WTC11 (cell line): Measurements from ENCODE around the gene HSP90AB1. TPM values are rescaled to one million over a fixed set of nuclear protein-coding genes. Genes with fewer than 3 reads are reported as not detected.

Experiments
- ATAC-seq: fragments of 200-7000 bp; cut with Tn5 transposase; 2 replicates; pipeline ENCODE4 v1.10.0; 2021; ENCODE audit warnings: mild to moderate bottlenecking, moderate library complexity
- CTCF ChIA-PET: fragments of 300-600 bp; sonication (Branson Sonifier 250); formaldehyde crosslinking; loops from one replicate; lab custom pipeline; 2021; ENCODE audit warnings: antibody characterized with exemption; lab: Charles Lee
- POLR2A ChIA-PET: fragments of 350-600 bp; sonication (Branson Sonifier 250); formaldehyde crosslinking; loops from one replicate; lab custom pipeline; 2021; ENCODE audit warnings: antibody characterized with exemption; lab: Charles Lee
- DNase-seq: peaks from one replicate; pipeline ENCODE4 v3.0.0; 2021; ENCODE audit warnings: low spot score
- H3K27ac Mint-ChIP-seq: 2 replicates; pipeline ENCODE4 v1.8.0; 2021; ENCODE audit warnings: mixed read lengths
- H3K27me3 Mint-ChIP-seq: 2 replicates; pipeline ENCODE4 v1.8.0; 2021; ENCODE audit warnings: low read depth, mild to moderate bottlenecking, moderate library complexity, mixed read lengths
- H3K36me3 Mint-ChIP-seq: 2 replicates; pipeline ENCODE4 v1.8.0; 2021; ENCODE audit warnings: mixed read lengths
- H3K4me1 Mint-ChIP-seq: 2 replicates; pipeline ENCODE4 v1.8.0; 2022; ENCODE audit warnings: mixed read lengths
- H3K4me3 Mint-ChIP-seq: 2 replicates; pipeline ENCODE4 v1.8.0; 2021; ENCODE audit warnings: mild to moderate bottlenecking, moderate library complexity, mixed read lengths
- H3K9me3 Mint-ChIP-seq: 2 replicates; pipeline ENCODE4 v1.8.0; 2021; ENCODE audit warnings: mixed read lengths
- AR ChIP-seq: fragments of 250-450 bp; sonication (Bioruptor Pico); IDR thresholded peaks from 2 replicates; pipeline ENCODE4 v1.9.0; 2021; ENCODE audit warnings: mild to moderate bottlenecking
- CREB1 ChIP-seq: sonication (generic); formaldehyde crosslinking; IDR thresholded peaks from 2 replicates; pipeline ENCODE4 v1.8.0; 2023; ENCODE audit warnings: mild to moderate bottlenecking, missing genetic modification reagents
- ETV6 ChIP-seq: sonication (generic); formaldehyde crosslinking; IDR thresholded peaks from 2 replicates; pipeline ENCODE4 v1.8.1; 2022; ENCODE audit warnings: mild to moderate bottlenecking, missing genetic modification reagents
- FOXJ3 ChIP-seq: sonication (generic); formaldehyde crosslinking; IDR thresholded peaks from 2 replicates; pipeline ENCODE4 v1.9.0; 2021; ENCODE audit warnings: missing genetic modification reagents, mild to moderate bottlenecking, borderline replicate concordance
- FOXK1 ChIP-seq: sonication (generic); formaldehyde crosslinking; IDR thresholded peaks from 2 replicates; pipeline ENCODE4 v1.8.0; 2022; ENCODE audit warnings: mild to moderate bottlenecking, moderate library complexity, missing genetic modification reagents
- GABPB1 ChIP-seq: sonication (generic); formaldehyde crosslinking; IDR thresholded peaks from 2 replicates; pipeline ENCODE4 v1.8.1; 2023; ENCODE audit warnings: mild to moderate bottlenecking, missing genetic modification reagents
- MLX ChIP-seq: sonication (generic); formaldehyde crosslinking; IDR thresholded peaks from 2 replicates; pipeline ENCODE4 v1.8.1; 2023; ENCODE audit warnings: mild to moderate bottlenecking, missing genetic modification reagents, moderate library complexity
- NR3C1 ChIP-seq: sonication (generic); formaldehyde crosslinking; conservative IDR thresholded peaks from 2 replicates; pipeline ENCODE4 v1.8.1; 2023; ENCODE audit warnings: low read depth, mild to moderate bottlenecking, missing genetic modification reagents
- RORB ChIP-seq: fragments of 250-450 bp; sonication (Bioruptor Pico); IDR thresholded peaks from 2 replicates; pipeline ENCODE4 v1.9.0; 2021; ENCODE audit warnings: mild to moderate bottlenecking
- TEAD1 ChIP-seq: sonication (generic); formaldehyde crosslinking; IDR thresholded peaks from 2 replicates; pipeline ENCODE4 v1.8.0; 2022; ENCODE audit warnings: mild to moderate bottlenecking, missing genetic modification reagents
- USF1 ChIP-seq: sonication (generic); formaldehyde crosslinking; IDR thresholded peaks from 2 replicates; pipeline ENCODE4 v1.8.0; 2022; ENCODE audit warnings: mild to moderate bottlenecking, missing genetic modification reagents
- total RNA-seq: library from RNA; stranded (reverse); gene quantifications from 3 replicates; pipeline ENCODE4 v1.2.3, GENCODE V29; 2021
- TF ChIP-seq, protein P1 (sequence below): sonication (generic); formaldehyde crosslinking; IDR thresholded peaks from 2 replicates; pipeline ENCODE4 v1.8.0; 2023; ENCODE audit warnings: missing genetic modification reagents, mild to moderate bottlenecking, borderline replicate concordance
- TF ChIP-seq, protein P2 (sequence below): sonication (generic); formaldehyde crosslinking; IDR thresholded peaks from 2 replicates; pipeline ENCODE4 v1.8.1; 2022; ENCODE audit warnings: low read depth, mild to moderate bottlenecking, moderate library complexity, missing genetic modification reagents, borderline replicate concordance
- TF ChIP-seq, protein P3 (sequence below): sonication (generic); formaldehyde crosslinking; IDR thresholded peaks from 2 replicates; pipeline ENCODE4 v1.8.0; 2023; ENCODE audit warnings: missing genetic modification reagents
- TF ChIP-seq, protein P4 (sequence below): sonication (generic); formaldehyde crosslinking; IDR thresholded peaks from 2 replicates; pipeline ENCODE4 v1.8.1; 2023; ENCODE audit warnings: mild to moderate bottlenecking, missing genetic modification reagents, moderate library complexity
- TF ChIP-seq, protein P5 (sequence below): sonication (generic); formaldehyde crosslinking; IDR thresholded peaks from 2 replicates; pipeline ENCODE4 v1.8.0; 2023; ENCODE audit warnings: mild to moderate bottlenecking, missing genetic modification reagents
- TF ChIP-seq, protein P6 (sequence below): sonication (generic); formaldehyde crosslinking; IDR thresholded peaks from 2 replicates; pipeline ENCODE4 v1.8.1; 2022; ENCODE audit warnings: missing genetic modification reagents, borderline replicate concordance

Gene HSP90AB1
- total RNA-seq, 1 experiment from 2014 or later: 2,171 TPM

DNA sequence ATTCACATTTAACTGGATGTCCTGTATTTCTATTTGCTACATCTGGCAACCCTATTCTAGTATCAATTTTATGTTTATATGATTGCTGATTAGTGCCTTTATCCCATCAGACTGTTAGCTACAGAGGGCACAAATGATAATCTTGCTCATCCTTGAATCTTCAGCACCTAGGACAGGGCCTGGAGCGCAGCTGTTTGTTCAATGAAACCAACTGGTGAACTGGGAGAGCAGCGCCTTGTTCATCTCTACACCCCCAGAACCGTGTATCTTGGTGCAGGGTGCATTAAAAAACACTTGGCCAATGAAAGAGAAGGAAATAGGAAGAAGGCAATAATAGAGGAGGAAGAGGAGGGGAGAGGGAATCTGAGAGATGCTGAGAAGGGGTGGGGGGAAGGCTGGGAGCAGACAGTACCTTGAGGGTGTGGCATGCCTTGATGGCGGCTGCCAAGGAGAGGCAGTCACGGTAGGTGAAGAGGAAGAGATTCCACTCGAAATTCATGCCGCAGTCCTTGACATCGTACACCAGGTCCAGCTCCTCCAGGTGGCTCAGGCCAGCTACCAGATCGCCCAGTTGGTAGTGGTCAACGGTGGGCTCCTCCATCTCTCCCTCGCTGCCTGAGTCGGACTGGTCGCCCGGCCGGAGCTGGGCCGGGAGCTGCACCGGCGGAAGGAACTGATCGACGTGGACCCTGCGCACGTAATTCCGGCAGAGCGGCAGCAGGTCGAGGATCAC lies 38.8 kb downstream of the HSP90AB1 start:
- no peak for TF ChIP-seq TEAD1 (CRISPR knock-in tag)
- TF ChIP-seq USF1 (CRISPR knock-in tag): peak; percentile 21; the same call in 1 of the 2 replicates
- TF ChIP-seq, all 79 proteins: peak for 1
- DNase-seq (peak; percentile 57), ATAC-seq (peak; percentile 72)
- no peak overlapping the region for H3K4me3 Mint-ChIP-seq
- H3K36me3 Mint-ChIP-seq: no peaks in the 10 kb centered on the region
- no peaks in the 10 kb centered on the region for H3K9me3 Mint-ChIP-seq
- no peak overlapping the region for H3K27ac Mint-ChIP-seq
- ChIA-PET POLR2A (interaction anchor here (0.7 kb wide), 1 partner anchor 29 kb away, joined by 3 read pairs; no protein-coding TSS in a partner anchor), CTCF (interaction anchor here (0.8 to 1.9 kb wide), 3 partner anchors 15 to 27 kb away, joined by 5 to 10 read pairs (median 5); partner anchors contain the start of genes AARS2 and TMEM151B)
- peaks cover 57% of the 10 kb centered on the region for H3K27me3 Mint-ChIP-seq
- H3K4me1 Mint-ChIP-seq: no peaks in the 10 kb centered on the region

DNA sequence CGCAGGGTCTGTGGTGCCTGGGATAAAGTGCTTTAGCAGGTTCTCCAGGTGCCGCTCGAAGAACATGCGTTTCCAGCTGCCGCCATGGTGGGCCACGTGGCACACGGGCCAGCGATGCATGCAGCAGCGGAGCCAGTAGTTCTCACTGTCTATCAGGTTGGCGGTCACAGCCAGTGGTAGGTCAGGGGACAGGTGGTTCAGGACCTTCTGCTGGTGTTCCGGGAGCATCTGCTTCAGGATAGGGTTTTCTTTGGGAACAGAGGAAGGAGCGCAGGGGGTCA lies 39.3 kb downstream of the HSP90AB1 start:
- Mint-ChIP-seq H3K36me3 (no peaks in the 10 kb centered on the region), H3K4me1 (no peaks in the 10 kb centered on the region), H3K27me3 (peaks cover 54% of the 10 kb centered on the region), H3K27ac (no peak overlapping the region), H3K4me3 (no peak overlapping the region), H3K9me3 (no peaks in the 10 kb centered on the region)
- POLR2A ChIA-PET: no interaction called here
- CTCF ChIA-PET: interaction anchor here (1.4 to 1.9 kb wide), 2 partner anchors 19 to 27 kb away, joined by 5 to 10 read pairs; partner anchors contain the start of gene AARS2
- no peak for ATAC-seq
- DNase-seq: no peak
- no peak for TF ChIP-seq GABPB1
- TF ChIP-seq, protein P1, sequence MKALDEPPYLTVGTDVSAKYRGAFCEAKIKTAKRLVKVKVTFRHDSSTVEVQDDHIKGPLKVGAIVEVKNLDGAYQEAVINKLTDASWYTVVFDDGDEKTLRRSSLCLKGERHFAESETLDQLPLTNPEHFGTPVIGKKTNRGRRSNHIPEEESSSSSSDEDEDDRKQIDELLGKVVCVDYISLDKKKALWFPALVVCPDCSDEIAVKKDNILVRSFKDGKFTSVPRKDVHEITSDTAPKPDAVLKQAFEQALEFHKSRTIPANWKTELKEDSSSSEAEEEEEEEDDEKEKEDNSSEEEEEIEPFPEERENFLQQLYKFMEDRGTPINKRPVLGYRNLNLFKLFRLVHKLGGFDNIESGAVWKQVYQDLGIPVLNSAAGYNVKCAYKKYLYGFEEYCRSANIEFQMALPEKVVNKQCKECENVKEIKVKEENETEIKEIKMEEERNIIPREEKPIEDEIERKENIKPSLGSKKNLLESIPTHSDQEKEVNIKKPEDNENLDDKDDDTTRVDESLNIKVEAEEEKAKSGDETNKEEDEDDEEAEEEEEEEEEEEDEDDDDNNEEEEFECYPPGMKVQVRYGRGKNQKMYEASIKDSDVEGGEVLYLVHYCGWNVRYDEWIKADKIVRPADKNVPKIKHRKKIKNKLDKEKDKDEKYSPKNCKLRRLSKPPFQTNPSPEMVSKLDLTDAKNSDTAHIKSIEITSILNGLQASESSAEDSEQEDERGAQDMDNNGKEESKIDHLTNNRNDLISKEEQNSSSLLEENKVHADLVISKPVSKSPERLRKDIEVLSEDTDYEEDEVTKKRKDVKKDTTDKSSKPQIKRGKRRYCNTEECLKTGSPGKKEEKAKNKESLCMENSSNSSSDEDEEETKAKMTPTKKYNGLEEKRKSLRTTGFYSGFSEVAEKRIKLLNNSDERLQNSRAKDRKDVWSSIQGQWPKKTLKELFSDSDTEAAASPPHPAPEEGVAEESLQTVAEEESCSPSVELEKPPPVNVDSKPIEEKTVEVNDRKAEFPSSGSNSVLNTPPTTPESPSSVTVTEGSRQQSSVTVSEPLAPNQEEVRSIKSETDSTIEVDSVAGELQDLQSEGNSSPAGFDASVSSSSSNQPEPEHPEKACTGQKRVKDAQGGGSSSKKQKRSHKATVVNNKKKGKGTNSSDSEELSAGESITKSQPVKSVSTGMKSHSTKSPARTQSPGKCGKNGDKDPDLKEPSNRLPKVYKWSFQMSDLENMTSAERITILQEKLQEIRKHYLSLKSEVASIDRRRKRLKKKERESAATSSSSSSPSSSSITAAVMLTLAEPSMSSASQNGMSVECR (CRISPR knock-in tag): no peak
- TF ChIP-seq, protein P2, sequence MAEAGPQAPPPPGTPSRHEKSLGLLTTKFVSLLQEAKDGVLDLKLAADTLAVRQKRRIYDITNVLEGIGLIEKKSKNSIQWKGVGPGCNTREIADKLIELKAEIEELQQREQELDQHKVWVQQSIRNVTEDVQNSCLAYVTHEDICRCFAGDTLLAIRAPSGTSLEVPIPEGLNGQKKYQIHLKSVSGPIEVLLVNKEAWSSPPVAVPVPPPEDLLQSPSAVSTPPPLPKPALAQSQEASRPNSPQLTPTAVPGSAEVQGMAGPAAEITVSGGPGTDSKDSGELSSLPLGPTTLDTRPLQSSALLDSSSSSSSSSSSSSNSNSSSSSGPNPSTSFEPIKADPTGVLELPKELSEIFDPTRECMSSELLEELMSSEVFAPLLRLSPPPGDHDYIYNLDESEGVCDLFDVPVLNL: no peak
- TF ChIP-seq RORB (CRISPR knock-in tag): no peak
- TF ChIP-seq MLX (CRISPR knock-in tag): no peak
- TF ChIP-seq NR3C1 (CRISPR knock-in tag): no peak
- no peak for TF ChIP-seq CREB1
- TF ChIP-seq AR (CRISPR knock-in tag): no peak
- TF ChIP-seq, protein P3, sequence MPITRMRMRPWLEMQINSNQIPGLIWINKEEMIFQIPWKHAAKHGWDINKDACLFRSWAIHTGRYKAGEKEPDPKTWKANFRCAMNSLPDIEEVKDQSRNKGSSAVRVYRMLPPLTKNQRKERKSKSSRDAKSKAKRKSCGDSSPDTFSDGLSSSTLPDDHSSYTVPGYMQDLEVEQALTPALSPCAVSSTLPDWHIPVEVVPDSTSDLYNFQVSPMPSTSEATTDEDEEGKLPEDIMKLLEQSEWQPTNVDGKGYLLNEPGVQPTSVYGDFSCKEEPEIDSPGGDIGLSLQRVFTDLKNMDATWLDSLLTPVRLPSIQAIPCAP (CRISPR knock-in tag): no peak
- TF ChIP-seq, protein P4, sequence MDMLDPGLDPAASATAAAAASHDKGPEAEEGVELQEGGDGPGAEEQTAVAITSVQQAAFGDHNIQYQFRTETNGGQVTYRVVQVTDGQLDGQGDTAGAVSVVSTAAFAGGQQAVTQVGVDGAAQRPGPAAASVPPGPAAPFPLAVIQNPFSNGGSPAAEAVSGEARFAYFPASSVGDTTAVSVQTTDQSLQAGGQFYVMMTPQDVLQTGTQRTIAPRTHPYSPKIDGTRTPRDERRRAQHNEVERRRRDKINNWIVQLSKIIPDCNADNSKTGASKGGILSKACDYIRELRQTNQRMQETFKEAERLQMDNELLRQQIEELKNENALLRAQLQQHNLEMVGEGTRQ (CRISPR knock-in tag): no peak
- TF ChIP-seq FOXJ3 (CRISPR knock-in tag): no peak
- TF ChIP-seq, protein P5, sequence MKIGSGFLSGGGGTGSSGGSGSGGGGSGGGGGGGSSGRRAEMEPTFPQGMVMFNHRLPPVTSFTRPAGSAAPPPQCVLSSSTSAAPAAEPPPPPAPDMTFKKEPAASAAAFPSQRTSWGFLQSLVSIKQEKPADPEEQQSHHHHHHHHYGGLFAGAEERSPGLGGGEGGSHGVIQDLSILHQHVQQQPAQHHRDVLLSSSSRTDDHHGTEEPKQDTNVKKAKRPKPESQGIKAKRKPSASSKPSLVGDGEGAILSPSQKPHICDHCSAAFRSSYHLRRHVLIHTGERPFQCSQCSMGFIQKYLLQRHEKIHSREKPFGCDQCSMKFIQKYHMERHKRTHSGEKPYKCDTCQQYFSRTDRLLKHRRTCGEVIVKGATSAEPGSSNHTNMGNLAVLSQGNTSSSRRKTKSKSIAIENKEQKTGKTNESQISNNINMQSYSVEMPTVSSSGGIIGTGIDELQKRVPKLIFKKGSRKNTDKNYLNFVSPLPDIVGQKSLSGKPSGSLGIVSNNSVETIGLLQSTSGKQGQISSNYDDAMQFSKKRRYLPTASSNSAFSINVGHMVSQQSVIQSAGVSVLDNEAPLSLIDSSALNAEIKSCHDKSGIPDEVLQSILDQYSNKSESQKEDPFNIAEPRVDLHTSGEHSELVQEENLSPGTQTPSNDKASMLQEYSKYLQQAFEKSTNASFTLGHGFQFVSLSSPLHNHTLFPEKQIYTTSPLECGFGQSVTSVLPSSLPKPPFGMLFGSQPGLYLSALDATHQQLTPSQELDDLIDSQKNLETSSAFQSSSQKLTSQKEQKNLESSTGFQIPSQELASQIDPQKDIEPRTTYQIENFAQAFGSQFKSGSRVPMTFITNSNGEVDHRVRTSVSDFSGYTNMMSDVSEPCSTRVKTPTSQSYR (CRISPR knock-in tag): no peak
- TF ChIP-seq ETV6: no peak
- TF ChIP-seq FOXK1 (CRISPR knock-in tag): no peak
- TF ChIP-seq, protein P6, sequence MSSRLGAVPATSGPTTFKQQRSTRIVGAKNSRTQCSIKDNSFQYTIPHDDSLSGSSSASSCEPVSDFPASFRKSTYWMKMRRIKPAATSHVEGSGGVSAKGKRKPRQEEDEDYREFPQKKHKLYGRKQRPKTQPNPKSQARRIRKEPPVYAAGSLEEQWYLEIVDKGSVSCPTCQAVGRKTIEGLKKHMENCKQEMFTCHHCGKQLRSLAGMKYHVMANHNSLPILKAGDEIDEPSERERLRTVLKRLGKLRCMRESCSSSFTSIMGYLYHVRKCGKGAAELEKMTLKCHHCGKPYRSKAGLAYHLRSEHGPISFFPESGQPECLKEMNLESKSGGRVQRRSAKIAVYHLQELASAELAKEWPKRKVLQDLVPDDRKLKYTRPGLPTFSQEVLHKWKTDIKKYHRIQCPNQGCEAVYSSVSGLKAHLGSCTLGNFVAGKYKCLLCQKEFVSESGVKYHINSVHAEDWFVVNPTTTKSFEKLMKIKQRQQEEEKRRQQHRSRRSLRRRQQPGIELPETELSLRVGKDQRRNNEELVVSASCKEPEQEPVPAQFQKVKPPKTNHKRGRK (CRISPR knock-in tag): no peak
